ENCODE measurements around the gene RIBC2. TPM values are rescaled to one million over a fixed set of nuclear protein-coding genes. Genes with fewer than 3 reads are reported as not detected.
"Not testable (repeated sequence)": the region's sequence is repeated elsewhere in the genome, so short reads cannot be mapped to it uniquely, and the experiment has no call there.

Gene RIBC2
- total and polyA plus RNA-seq, 2 of the 4 experiments (the other 2 are of a cell fraction), result 0.29 to 0.36 TPM

DNA sequence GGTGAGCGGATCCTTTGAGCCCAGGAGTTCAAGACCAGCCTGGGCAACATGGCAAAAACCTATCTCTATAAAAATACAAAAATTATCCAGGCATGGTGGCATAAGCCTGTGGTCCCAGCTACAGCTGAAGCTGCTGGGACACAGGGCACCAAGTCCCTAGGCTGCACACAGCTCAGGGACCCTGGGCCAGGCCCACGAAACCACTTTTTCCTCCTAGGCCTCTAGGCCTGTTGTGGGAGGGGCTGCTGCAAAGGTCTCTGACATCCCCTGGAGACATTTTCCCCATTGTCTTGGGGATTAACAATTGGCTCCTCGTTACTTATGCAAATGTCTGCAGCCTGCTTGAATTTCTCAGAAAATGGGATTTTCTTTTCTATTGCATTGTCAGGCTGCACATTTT, 50.2 kb downstream of the RIBC2 start:
- POLR2A ChIA-PET (ENCODE audit: unreplicated experiment); H3K4me3 ChIP-seq (ENCODE audit: insufficient read depth, low read depth, low read length); H3K18ac ChIP-seq (ENCODE audit: low read depth, low read length); H3K4me1 ChIP-seq (ENCODE audit: control insufficient read depth, insufficient read depth, low read length); H2BK120ac ChIP-seq (ENCODE audit: low read depth, low read length); ATAC-seq (ENCODE audit: low read depth); H2AK5ac ChIP-seq (ENCODE audit: low read depth, low read length); CTCF ChIA-PET; H3K27me3 ChIP-seq (ENCODE audit: control insufficient read depth, insufficient read depth, low read length); H2BK20ac ChIP-seq (ENCODE audit: low read depth, low read length); H3K36me3 ChIP-seq (ENCODE audit: control insufficient read depth, insufficient read depth, low read length); H3K56ac ChIP-seq (ENCODE audit: extremely low read depth, insufficient read depth, low read length); H2BK15ac ChIP-seq (ENCODE audit: low read depth, low read length); in situ Hi-C loops (cut with MboI; ENCODE audit: low sequenced_read_pairs); H3K4me2 ChIP-seq (ENCODE audit: low read depth, low read length); H3K23ac ChIP-seq (ENCODE audit: low read depth, low read length); dilution Hi-C loops (cut with HindIII; ENCODE audit: low sequenced_read_pairs, unreplicated experiment); H3K9ac ChIP-seq (ENCODE audit: low read depth, low read length); H2BK5ac ChIP-seq (ENCODE audit: low read depth, low read length, poor library complexity, severe bottlenecking); H3K79me1 ChIP-seq (ENCODE audit: low read depth in 1 of 2, low read length in 2 of 2); DNase-seq; H3K14ac ChIP-seq (replicated peaks; ENCODE audit: low read depth, low read length); H4K20me1 ChIP-seq (ENCODE audit: insufficient read depth, low read length); H3K27ac ChIP-seq (ENCODE audit: insufficient read depth, low read length); H2AK9ac ChIP-seq (replicated peaks; ENCODE audit: low read depth, low read length, poor library complexity); BruUV-seq (replicated peaks); H4K5ac ChIP-seq (ENCODE audit: low read depth, low read length); H2AFZ ChIP-seq (replicated peaks; ENCODE audit: low read length, poor library complexity); intact Hi-C loops (cut with micrococcal nuclease); H3K4ac ChIP-seq (ENCODE audit: low read depth, low read length); H4K8ac ChIP-seq (ENCODE audit: low read depth in 2 of 2, low read length in 2 of 2); H4K91ac ChIP-seq (ENCODE audit: insufficient read depth, low read depth, low read length); H3K9me1 ChIP-seq (ENCODE audit: insufficient read depth, low read length): not testable (repeated sequence)
- peaks cover 11% of the 10 kb centered on the region for H3K9me3 ChIP-seq (ENCODE audit: control insufficient read depth, insufficient read depth, low read length)
- 100% methylated on average over 1 of the region's 3 CpGs; no CpG with 5 or more reads in 1 of the 2 experiments for WGBS, 2 experiments (ENCODE audit: extremely low coverage in 2 of 2, insufficient read length in 1 of 2)

Measured in IMR-90 (cell line).